ENCODE measurements around the gene POPDC2.

The POPDC2 gene

GRCh38 chr3:119657887-119658702 is 2.3 kb downstream of the POPDC2 start:
- no peak for TF ChIP-seq CTCF (IDR thresholded peaks at IDR 0.05; ENCODE audit: extremely low read depth, missing control alignments)
- no peak for DNase-seq (ENCODE audit: low spot score)

GRCh38 chr3:119653876-119654275 is 6.5 kb downstream of the POPDC2 start:
- DNase-seq (ENCODE audit: low spot score): no peak
- no peak for TF ChIP-seq CTCF (IDR thresholded peaks at IDR 0.05; ENCODE audit: extremely low read depth, missing control alignments)

GRCh38 chr3:119652306-119653033 is 7.9 kb downstream of the POPDC2 start:
- no peak for TF ChIP-seq CTCF (IDR thresholded peaks at IDR 0.05; ENCODE audit: extremely low read depth, missing control alignments)
- no peak for DNase-seq (ENCODE audit: low spot score)

GRCh38 chr3:119649761-119650160 is 10.6 kb downstream of the POPDC2 start:
- no peak for TF ChIP-seq CTCF (IDR thresholded peaks at IDR 0.05; ENCODE audit: extremely low read depth, missing control alignments)
- DNase-seq (ENCODE audit: low spot score): no peak

- TF ChIP-seq CTCF (IDR thresholded peaks at IDR 0.05; ENCODE audit: extremely low read depth, missing control alignments): no peak
- DNase-seq (ENCODE audit: low spot score): no peak
Measured at GRCh38 chr3:119647843-119648575, 12.4 kb downstream of the POPDC2 start.

- no peak for TF ChIP-seq CTCF (IDR thresholded peaks at IDR 0.05; ENCODE audit: extremely low read depth, missing control alignments)
- no peak for DNase-seq (ENCODE audit: low spot score)
Measured at GRCh38 chr3:119647171-119647570, 13.2 kb downstream of the POPDC2 start.

GRCh38 chr3:119645813-119646212 is 14.6 kb downstream of the POPDC2 start:
- TF ChIP-seq CTCF (IDR thresholded peaks at IDR 0.05; ENCODE audit: extremely low read depth, missing control alignments): no peak
- no peak for DNase-seq (ENCODE audit: low spot score)
